Endothelial cell of umbilical vein (primary cell): ENCODE data around the gene CPNE8.

Experiments used
- CTCF ChIP-seq, 2 donors: IDR thresholded peaks; 1 replicate in 1 of 2; 2 replicates in 1 of 2; pipeline ENCODE4 v1.5.1; 2011; ENCODE audit warnings: low read length in 2 of 2, mild to moderate bottlenecking in 2 of 2, moderate library complexity in 2 of 2, control low read depth in 1 of 2, inconsistent platforms in 1 of 2, low read depth in 1 of 2; ENCODE audit not compliant: insufficient read depth in 1 of 2; ENCODE audit errors: extremely low read depth in 1 of 2
- EZH2 ChIP-seq: IDR thresholded peaks from 2 replicates; pipeline ENCODE4 v1.6.1; 2012; ENCODE audit warnings: borderline replicate concordance, low read depth, mild to moderate bottlenecking, moderate library complexity, low read length, inconsistent platforms; ENCODE audit not compliant: severe bottlenecking
- FOS ChIP-seq: IDR thresholded peaks from 2 replicates; pipeline ENCODE4 v1.6.1; 2011; ENCODE audit warnings: mild to moderate bottlenecking, low read length, moderate library complexity, borderline replicate concordance; ENCODE audit not compliant: insufficient read depth
- MAX ChIP-seq: IDR thresholded peaks from 2 replicates; pipeline ENCODE4 v1.6.1; 2011; ENCODE audit not compliant: insufficient read depth, insufficient read length
- POLR2A ChIP-seq: IDR thresholded peaks from 2 replicates; pipeline ENCODE4 v1.6.1; 2012; ENCODE audit warnings: low read depth, mild to moderate bottlenecking, control low read depth, low read length
- POLR2AphosphoS5 ChIP-seq: IDR thresholded peaks from 2 replicates; pipeline ENCODE4 v1.6.1; 2012; ENCODE audit warnings: low read depth, mild to moderate bottlenecking, control low read depth, low read length, moderate library complexity; ENCODE audit not compliant: insufficient read depth

GRCh38 chr12:38817942-38818341, 87.4 kb downstream of the CPNE8 start:
- TF ChIP-seq CTCF (IDR thresholded peaks at IDR 0.05; ENCODE audit: extremely low read depth in 1 of 2, insufficient read depth in 1 of 2, low read depth in 1 of 2, low read length in 2 of 2), result no peak
- no peak for TF ChIP-seq EZH2
- TF ChIP-seq POLR2AphosphoS5, result no peak
- TF ChIP-seq POLR2A, result no peak
- TF ChIP-seq MAX, result no peak
- no peak for TF ChIP-seq FOS
